ENCODE measurements around the gene NRXN3.

The NRXN3 gene

GRCh38 chr14:79413734-79414428 lies 1243.7 kb downstream of the NRXN3 start:
- no peak for DNase-seq (ENCODE audit: low read depth in 2 of 2)

GRCh38 chr14:79415726-79416125 lies 1245.6 kb downstream of the NRXN3 start:
- no peak for DNase-seq (ENCODE audit: low read depth in 2 of 2)

- DNase-seq (ENCODE audit: low read depth in 2 of 2), result no peak
Observed at GRCh38 chr14:79417961-79418360, 1247.8 kb downstream of the NRXN3 start.

DNA sequence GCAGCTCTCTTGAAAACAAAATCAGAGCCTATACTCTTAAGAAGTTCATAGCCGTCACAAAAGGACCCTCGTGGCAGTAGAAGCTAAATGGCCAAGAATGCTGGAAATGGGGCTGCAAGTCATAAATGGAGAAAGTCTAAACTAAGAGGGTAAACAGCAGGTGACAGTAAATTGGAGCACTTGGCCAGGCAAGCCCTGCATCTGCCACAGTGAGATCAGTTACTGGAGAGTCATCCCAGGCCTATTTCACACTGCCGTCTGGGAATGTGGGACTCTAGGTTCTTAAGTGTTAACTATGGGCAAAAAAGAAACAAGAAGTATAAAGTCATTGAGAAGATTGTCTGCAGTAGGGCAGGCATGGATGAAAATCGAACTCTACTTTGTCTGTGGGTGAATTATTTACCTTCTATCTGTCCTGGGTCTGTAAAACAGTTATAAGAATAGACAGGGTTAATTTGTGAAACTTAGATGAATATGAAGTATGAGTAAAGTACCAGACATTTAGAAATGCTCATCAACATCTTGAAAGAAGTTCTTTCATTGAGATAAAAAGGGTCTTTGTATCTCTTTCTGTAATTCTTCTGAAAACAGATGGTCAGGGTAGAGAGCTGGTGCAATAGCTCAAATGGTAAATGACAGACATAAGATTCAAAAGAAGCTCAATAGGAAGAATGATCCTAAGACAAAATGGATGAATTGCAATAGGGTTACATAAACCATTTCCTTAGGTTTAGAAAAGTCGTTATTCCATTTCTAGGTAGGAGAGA lies 1248.7 kb downstream of the NRXN3 start:
- DNase-seq (ENCODE audit: low read depth in 2 of 2), result no peak

- DNase-seq (ENCODE audit: low read depth in 2 of 2), result no peak
Observed at GRCh38 chr14:79419571-79420327, 1249.6 kb downstream of the NRXN3 start.

GRCh38 chr14:79420725-79421124 lies 1250.6 kb downstream of the NRXN3 start:
- no peak for DNase-seq (ENCODE audit: low read depth in 2 of 2)

DNA sequence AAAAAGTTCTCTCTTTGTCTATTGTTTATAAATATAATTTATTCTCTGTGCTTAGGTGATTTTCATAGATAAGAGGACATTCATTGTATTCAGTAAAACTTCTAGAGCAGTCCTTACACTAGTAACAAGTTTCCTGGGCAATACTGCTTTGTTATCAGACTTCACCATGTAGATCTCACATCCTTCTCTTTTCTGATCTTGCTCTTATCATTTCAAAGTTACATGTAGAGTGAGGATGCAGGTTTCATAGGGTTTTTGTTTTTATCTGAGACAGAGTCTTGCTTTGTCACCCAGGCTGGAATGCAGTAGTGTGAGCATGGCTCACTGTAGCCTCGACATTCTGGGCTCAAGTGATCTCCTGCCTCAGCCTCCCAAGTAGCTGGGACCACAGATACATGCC lies 1251.6 kb downstream of the NRXN3 start:
- DNase-seq (ENCODE audit: low read depth in 2 of 2), result no peak

DNA sequence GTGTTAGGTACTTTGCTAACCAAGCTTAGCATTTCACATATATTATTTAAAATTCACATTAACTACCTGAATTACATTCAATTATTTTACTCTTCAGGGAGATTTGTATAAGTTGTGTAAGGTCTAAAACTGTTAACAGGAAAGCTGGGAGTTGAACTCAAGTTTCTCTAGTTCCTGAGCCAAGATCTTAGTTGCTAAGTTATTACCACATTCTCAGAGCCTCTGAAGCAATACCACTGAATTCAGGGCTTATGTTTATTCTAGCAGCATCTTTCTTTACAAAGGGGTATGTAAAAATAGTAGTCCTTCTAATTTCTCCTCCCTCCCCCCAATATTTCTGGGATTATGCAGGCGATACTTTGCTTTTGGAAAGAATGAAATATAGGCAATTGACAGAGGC lies 1254.3 kb downstream of the NRXN3 start:
- no peak for DNase-seq (ENCODE audit: low read depth in 2 of 2)

DNA sequence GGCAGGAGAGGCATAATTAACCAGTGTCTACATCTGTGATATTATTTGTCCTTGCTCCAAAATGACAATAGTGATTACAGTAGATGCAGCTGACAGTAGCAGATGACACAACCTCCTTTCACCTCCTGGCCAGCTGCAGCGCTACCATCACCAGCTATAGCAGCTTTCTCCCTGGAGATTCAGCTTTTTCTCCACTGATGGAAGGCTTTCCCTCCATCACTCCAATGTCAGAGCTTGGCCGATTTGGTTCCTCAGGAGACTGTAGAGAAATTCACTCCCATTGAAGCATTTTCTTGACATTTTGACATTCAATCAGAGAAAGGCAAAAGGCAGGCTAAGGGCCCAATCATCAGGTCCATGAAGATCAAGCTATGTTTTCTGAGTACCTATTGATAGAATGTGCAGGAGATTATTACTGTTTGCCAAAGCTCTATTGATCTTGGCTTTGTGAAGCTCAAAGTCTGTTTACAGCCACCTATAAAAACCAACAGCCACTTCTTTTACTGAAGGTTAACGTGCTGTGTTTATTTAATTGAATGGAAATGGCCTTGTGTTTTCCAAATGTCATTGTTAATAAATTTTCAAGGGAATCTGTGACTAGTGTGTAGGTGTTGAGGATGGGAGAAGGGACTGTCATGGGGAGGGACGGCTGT lies 1256.1 kb downstream of the NRXN3 start:
- DNase-seq (ENCODE audit: low read depth in 2 of 2), result no peak

DNA sequence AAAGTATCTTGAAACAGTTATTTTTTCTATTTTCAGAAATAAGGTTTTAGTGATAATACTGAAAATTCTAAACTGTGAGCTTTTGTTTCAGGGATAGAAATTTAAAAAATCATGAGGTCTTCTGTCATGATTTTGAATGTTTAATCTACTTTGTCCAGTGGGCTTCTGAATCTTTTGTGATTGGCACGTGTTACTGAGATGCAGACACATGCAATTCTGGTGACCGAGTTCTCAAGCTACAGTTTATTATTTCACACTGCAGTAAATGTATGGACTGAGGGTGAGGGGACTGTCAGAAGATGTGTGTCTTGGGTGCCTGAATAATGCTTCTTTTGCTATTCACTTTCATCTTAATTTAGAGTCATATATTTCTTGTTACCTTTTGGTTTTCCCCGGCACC lies 1262.5 kb downstream of the NRXN3 start:
- DNase-seq (ENCODE audit: low read depth in 2 of 2), result no peak

DNA sequence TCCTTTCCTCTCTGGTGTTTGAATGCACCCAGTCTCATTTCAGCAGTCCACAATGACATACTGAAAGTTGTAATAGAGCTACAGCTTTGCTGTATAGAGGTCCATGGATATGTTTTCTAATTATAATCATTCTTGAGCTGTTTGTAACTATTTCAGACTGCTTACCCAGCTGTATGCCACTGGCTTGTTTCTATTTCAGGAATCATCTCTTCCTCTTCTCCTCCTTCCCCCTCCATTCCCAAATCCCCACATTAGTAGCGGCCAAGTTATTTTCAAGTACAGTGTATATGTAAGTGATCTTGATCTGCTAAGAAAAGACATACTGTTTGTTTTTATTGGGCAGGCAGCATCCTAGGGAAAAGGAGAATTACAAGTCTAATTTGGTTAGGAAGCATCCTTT lies 1266.2 kb downstream of the NRXN3 start:
- DNase-seq (ENCODE audit: low read depth in 2 of 2), result no peak

GRCh38 chr14:79437951-79438350 lies 1267.8 kb downstream of the NRXN3 start:
- DNase-seq (ENCODE audit: low read depth in 2 of 2), result no peak

DNA sequence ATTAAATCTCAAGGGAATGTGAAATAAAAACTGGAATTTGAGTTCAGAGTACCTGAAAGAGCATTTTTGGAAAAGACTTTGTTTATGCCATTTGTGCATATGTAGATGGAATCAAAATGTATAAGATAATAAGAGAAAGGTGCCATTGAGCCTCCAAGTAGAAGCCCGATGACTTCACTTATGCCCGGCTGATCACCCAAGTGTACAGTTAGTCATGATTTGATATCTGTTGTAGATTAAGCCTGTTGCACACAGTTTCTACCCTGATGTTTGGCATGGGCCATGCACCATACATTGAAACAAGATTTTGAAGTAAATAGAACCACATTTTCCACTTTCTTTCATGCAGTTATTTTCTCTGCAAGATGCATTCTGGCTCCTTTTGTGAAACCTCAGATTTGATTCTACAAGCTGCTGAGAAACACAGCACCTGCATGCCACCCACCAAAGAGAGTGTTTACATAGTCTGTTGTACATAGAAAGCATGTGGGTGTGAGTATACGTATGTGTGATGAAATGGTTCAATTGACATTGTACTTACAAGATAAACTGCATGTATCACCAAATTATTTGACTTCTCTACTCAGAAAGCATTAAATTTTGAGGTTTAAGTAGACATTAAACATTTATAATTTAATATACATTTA lies 1268.6 kb downstream of the NRXN3 start:
- no peak for DNase-seq (ENCODE audit: low read depth in 2 of 2)

DNA sequence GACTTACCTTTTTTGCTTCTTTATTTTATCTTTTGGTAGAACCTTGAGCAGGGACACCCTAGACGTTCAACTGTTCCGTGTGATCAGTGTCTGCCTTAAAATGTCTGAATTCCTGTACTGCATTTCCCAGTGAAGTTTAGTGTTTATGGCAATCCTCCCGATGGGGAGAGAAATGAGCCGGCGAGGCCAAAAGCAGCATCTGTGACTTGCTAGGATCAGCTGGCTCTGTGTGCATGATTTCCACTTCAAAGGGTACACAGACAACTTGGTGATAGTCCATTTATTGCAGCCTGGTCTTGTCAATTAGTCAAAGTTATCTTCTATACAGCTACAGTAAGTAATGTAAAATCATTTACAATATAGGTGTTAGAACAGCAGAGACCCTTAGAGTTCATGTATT lies 1272.6 kb downstream of the NRXN3 start:
- DNase-seq (ENCODE audit: low read depth in 2 of 2), result no peak

DNA sequence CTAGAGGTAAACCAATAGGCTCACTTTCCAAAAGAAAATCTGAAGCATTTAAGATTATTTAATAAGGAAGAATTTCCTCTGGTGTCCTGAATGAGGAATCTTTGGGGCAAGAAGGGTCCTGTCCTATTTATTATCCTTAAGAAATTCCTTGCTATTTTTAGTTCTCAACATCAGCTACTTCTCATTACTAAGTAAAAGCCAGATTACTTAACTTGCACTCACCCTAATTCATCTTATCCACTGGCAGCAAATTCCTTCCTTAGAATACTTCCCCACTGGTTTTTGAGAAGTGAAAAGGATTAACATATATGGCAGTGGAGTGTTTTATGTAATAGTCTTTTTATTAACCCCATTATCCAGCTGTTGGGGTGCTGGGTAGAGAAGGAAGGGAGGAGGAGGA lies 1273.4 kb downstream of the NRXN3 start:
- no peak for DNase-seq (ENCODE audit: low read depth in 2 of 2)

DNA sequence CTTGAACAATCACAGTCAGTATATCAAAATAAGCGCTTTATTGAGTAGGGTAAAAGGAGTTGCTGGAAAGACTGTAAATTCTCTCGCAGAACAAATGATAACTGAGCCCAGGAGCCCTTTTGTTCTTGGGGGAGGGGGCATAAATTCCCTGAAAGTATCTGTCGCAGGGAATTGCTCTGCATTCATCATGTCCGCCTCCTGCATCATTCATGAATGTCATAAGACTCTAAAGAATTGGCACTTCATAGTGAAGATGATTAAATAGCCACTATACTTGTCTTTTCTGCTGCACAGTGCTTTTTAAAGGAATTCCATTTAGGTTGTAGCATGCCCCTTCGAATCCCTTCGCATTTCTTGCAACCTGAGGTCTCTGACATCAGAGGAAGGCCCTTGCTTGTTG lies 1278.8 kb downstream of the NRXN3 start:
- DNase-seq (ENCODE audit: low read depth in 2 of 2), result no peak

- DNase-seq (ENCODE audit: low read depth in 2 of 2), result no peak
Observed at GRCh38 chr14:79451601-79452000, 1281.4 kb downstream of the NRXN3 start.

- no peak for DNase-seq (ENCODE audit: low read depth in 2 of 2)
Observed at GRCh38 chr14:79453276-79453675, 1283.1 kb downstream of the NRXN3 start.

DNA sequence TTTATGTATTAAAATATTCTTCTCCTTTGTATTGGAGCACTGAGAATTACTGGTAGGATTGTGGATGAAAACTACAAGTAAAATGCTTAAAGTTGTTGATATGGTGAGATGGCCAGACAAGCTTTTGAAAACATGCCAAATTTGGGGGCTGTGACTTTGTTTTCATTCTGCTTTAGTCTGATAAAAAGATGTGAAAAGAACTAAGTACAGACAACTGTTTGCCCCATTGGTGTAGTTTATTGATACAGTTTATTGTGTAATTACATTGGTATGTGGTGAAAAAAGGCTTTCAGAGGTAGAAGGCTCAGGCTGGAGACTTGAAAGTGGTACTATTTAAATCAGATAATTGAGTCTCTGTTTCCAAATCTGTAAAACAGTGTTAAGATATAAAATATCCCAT lies 1294.3 kb downstream of the NRXN3 start:
- no peak for DNase-seq (ENCODE audit: low read depth in 2 of 2)

DNA sequence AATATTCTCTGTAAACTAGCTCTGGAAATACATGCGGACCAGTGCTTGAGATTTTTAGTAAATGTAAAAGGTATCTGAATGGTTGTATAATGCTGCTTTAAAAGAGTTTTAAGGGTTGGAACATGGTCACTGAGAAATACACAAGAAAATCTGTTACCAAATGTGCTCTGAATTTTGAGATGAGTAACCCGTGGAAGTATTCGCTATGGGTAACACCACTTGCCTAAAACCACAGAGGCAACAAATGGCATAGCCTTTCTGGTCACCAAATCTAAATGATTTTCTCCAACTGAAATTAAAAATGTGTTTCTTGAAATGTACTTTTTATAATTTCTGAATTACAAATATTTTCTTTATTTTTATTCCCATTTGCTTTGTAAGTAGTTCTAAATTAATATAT lies 1295.5 kb downstream of the NRXN3 start:
- DNase-seq (ENCODE audit: low read depth in 2 of 2), result no peak

DNA sequence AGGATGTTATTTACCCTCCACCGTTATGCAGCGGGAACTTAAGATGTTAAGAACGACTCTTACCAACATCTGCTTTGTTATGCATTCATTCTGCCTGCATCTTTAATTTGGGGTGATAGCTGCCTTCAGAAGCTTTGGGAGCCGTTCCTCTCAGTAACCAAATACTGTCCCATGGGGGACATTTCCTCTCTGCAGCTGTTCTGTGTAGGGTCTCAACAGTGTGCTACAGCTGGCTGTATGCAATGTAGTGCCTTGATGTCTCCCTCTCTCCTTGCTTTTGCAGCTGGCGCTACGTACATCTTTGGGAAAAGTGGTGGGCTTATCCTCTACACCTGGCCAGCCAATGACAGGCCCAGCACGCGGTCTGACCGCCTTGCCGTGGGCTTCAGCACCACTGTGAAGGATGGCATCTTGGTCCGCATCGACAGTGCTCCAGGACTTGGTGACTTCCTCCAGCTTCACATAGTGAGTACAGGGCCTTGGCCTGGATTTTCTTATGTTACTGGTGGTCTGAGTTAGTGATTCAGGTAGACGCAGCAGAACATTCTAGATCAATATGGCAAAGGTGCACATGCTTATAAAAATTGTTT lies 1296.9 kb downstream of the NRXN3 start:
- DNase-seq (ENCODE audit: low read depth in 2 of 2), result no peak
